Neural progenitor cell (in vitro differentiated cells): ENCODE data around the gene LPAR5.

Source experiments
- CTCF ChIP-seq: fragments of 200-600 bp; sonication (generic); IDR thresholded peaks from 2 replicates; pipeline ENCODE4 v1.5.1; 2017; ENCODE audit warnings: antibody characterized with exemption, mild to moderate bottlenecking
- EZH2phosphoT487 ChIP-seq: fragments of 200-600 bp; sonication (generic); IDR thresholded peaks from 2 replicates; pipeline ENCODE4 v1.6.1; 2017; ENCODE audit warnings: antibody characterized with exemption

- TF ChIP-seq EZH2phosphoT487: no peak
- no peak for TF ChIP-seq CTCF
These were observed 344 bp downstream of the LPAR5 start for GRCh38 chr12:6635375-6635855.
